Right lobe of liver (tissue), 4 donors: ENCODE data around the gene DAG1.

Experiments
- POLR2A ChIP-seq: fragments of 450-650 bp; IDR thresholded peaks from one replicate; pipeline ENCODE4 v1.6.1; 2017; ENCODE audit warnings: antibody characterized with exemption, mild to moderate bottlenecking
- TF ChIP-seq, protein P1 (sequence below), 4 donors: fragments of 200-600 bp in 3 of 4; fragments of 450-650 bp in 1 of 4; IDR thresholded peaks; one replicate each; pipeline versions ENCODE4 v1.5.1 to v1.8.0; 2016 to 2022; ENCODE audit warnings: antibody characterized with exemption in 4 of 4, mild to moderate bottlenecking in 2 of 4
- donor health status: DM: no; HTN: no; CAD: no.
- donor health status: DM: no; HTN: no; CAD: no.
- donor health status: DM: no; HTN: yes; CAD: no.

DNA sequence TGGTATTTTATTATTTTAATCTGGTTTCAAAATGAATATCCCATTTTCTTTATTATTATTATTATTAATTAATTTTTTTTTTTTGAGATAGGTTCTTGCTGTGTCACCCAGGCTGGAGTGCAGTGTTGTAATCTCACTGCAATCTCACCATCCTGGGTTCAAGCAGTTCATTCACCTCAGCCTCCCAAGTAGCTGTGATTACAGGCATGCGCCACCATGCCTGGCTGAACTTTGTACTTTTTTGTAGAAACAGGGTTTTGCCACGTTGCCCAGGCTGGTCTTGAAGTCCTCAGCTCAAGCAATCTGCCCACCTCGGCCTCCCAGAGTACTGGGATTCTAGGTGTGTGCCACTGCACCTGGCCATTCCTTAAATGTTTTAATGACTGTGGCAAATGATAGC, 28.6 kb downstream of the DAG1 start:
- TF ChIP-seq, protein P1, sequence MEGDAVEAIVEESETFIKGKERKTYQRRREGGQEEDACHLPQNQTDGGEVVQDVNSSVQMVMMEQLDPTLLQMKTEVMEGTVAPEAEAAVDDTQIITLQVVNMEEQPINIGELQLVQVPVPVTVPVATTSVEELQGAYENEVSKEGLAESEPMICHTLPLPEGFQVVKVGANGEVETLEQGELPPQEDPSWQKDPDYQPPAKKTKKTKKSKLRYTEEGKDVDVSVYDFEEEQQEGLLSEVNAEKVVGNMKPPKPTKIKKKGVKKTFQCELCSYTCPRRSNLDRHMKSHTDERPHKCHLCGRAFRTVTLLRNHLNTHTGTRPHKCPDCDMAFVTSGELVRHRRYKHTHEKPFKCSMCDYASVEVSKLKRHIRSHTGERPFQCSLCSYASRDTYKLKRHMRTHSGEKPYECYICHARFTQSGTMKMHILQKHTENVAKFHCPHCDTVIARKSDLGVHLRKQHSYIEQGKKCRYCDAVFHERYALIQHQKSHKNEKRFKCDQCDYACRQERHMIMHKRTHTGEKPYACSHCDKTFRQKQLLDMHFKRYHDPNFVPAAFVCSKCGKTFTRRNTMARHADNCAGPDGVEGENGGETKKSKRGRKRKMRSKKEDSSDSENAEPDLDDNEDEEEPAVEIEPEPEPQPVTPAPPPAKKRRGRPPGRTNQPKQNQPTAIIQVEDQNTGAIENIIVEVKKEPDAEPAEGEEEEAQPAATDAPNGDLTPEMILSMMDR (IDR thresholded peaks at IDR 0.05), result no peak
- no peak for TF ChIP-seq POLR2A
